Astrocyte (in vitro differentiated cells and primary cell): ENCODE results near the gene OMG.

Experiments
- CTCF ChIP-seq: IDR thresholded peaks from 2 replicates; pipeline ENCODE4 v1.5.1; 2011; ENCODE audit warnings: low read depth, mild to moderate bottlenecking, inconsistent platforms, low read length, moderate library complexity; ENCODE audit not compliant: insufficient read depth
- EZH2 ChIP-seq: IDR thresholded peaks from 2 replicates; pipeline ENCODE4 v1.6.1; 2012; ENCODE audit warnings: mild to moderate bottlenecking, low read length, inconsistent platforms; ENCODE audit not compliant: insufficient read depth

GRCh38 chr17:31297090-31297489 lies at the start of gene OMG:
- TF ChIP-seq CTCF (no peak), EZH2 (no peak)
